A549 (cell line): ENCODE measurements around the gene VWF. TPM values are rescaled to one million over a fixed set of nuclear protein-coding genes. Genes with fewer than 3 reads are reported as not detected.

ENCODE experiments used
- ATAC-seq, 2 experiments: fragments of 200-7000 bp in 1 of 2; fragments of >200 bp in 1 of 2; cut with Nextera tagmentation in 1 of 2; cut with Tn5 transposase in 1 of 2; 3 replicates each; pipeline versions ENCODE4 v1.8.0 to v1.9.1; 2018 to 2020; ENCODE audit warnings: mild to moderate bottlenecking in 1 of 2, moderate library complexity in 1 of 2
- CTCF ChIA-PET: fragments of 300-600 bp; sonication (Branson Sonifier 250); formaldehyde crosslinking; extraction: SDS; loops from one replicate; lab custom pipeline; 2021; ENCODE audit warnings: antibody characterized with exemption, inconsistent platforms; lab: Yijun Ruan, JAX
- POLR2A ChIA-PET: fragments of 350-600 bp; formaldehyde crosslinking; extraction: SDS; loops from one replicate; lab custom pipeline; 2021; ENCODE audit warnings: antibody characterized with exemption, inconsistent platforms; lab: Yijun Ruan, JAX
- DNase-seq, 2 experiments: peaks; one replicate each; pipeline versions ENCODE4 v3.0.0 to v3.0.0-alpha.2; 2011 to 2016; ENCODE audit warnings: low read depth in 1 of 2, low spot score in 1 of 2
- FAIRE-seq: peaks from 2 replicates; lab custom pipeline; 2011; peaks lifted over from hg19 to GRCh38; lab: Jason Lieb, UNC
- H3K27ac ChIP-seq, 2 experiments: fragments of >200 bp; sonication (Bioruptor Twin); formaldehyde crosslinking; 3 replicates each; pipeline ENCODE4 v1.5.1; 2016 to 2017
- H3K4me1 ChIP-seq: fragments of >200 bp; sonication (Bioruptor Twin); formaldehyde crosslinking; 3 replicates; pipeline ENCODE4 v1.6.1; 2016
- H3K4me2 ChIP-seq: fragments of >200 bp; sonication (Bioruptor Twin); formaldehyde crosslinking; 3 replicates; pipeline ENCODE4 v1.6.1; 2016
- H3K4me3 ChIP-seq: fragments of >200 bp; sonication (Bioruptor Twin); formaldehyde crosslinking; 3 replicates; pipeline ENCODE4 v1.5.1; 2016
- H3K9me3 ChIP-seq: fragments of >200 bp; sonication (Bioruptor Twin); formaldehyde crosslinking; 3 replicates; pipeline ENCODE4 v1.6.1; 2016
- ATOH8 ChIP-seq: fragments of 250-450 bp; sonication (Bioruptor Pico); IDR thresholded peaks from 2 replicates; pipeline ENCODE4 v1.5.0; 2020; ENCODE audit warnings: low read depth, mild to moderate bottlenecking, moderate library complexity
- CBX2 ChIP-seq: fragments of 200-600 bp; sonication (generic); IDR thresholded peaks from 2 replicates; pipeline ENCODE4 v1.6.1; 2016; ENCODE audit warnings: low read depth, mild to moderate bottlenecking, borderline replicate concordance
- CBX8 ChIP-seq: fragments of 200-600 bp; sonication (generic); IDR thresholded peaks from 2 replicates; pipeline ENCODE4 v1.6.1; 2016
- CEBPB ChIP-seq, 2 experiments: fragments of >200 bp in 1 of 2; sonication (Bioruptor Twin) in 1 of 2; formaldehyde crosslinking in 1 of 2; IDR thresholded peaks; 2 replicates each; pipeline ENCODE4 v1.6.1; 2012 to 2016
- CHD4 ChIP-seq: fragments of 200-600 bp; sonication (generic); IDR thresholded peaks from 2 replicates; pipeline ENCODE4 v1.6.1; 2016; ENCODE audit warnings: antibody characterized with exemption, mild to moderate bottlenecking, borderline replicate concordance
- FOSB ChIP-seq: fragments of 250-450 bp; sonication (Bioruptor Pico); IDR thresholded peaks from 2 replicates; pipeline ENCODE4 v1.5.0; 2020; ENCODE audit warnings: mild to moderate bottlenecking, moderate library complexity
- GATA3 ChIP-seq: IDR thresholded peaks from 2 replicates; pipeline ENCODE4 v1.6.1; 2012; ENCODE audit warnings: borderline replicate concordance
- HEYL ChIP-seq: fragments of 250-450 bp; sonication (Bioruptor Pico); IDR thresholded peaks from 2 replicates; pipeline ENCODE4 v1.8.0; 2021; ENCODE audit warnings: mild to moderate bottlenecking, moderate library complexity
- HOXA7 ChIP-seq: fragments of 250-450 bp; sonication (Bioruptor Pico); IDR thresholded peaks from 2 replicates; pipeline ENCODE4 v1.5.0; 2020; ENCODE audit warnings: mild to moderate bottlenecking, moderate library complexity
- HOXB5 ChIP-seq: fragments of 250-450 bp; sonication (Bioruptor Pico); IDR thresholded peaks from 2 replicates; pipeline ENCODE4 v1.5.0; 2020; ENCODE audit warnings: mild to moderate bottlenecking, moderate library complexity
- KDM5A ChIP-seq: fragments of 200-600 bp; sonication (generic); IDR thresholded peaks from 2 replicates; pipeline ENCODE4 v1.6.1; 2016; ENCODE audit warnings: antibody characterized with exemption, mild to moderate bottlenecking
- MAFK ChIP-seq: fragments of 450-650 bp; IDR thresholded peaks from 2 replicates; pipeline ENCODE4 v1.6.1; 2014; ENCODE audit not compliant: partially characterized antibody
- MYC ChIP-seq: IDR thresholded peaks from 2 replicates; pipeline ENCODE4 v1.6.1; 2012; ENCODE audit warnings: mild to moderate bottlenecking, inconsistent platforms, low read length, improper control_type of control experiment, borderline replicate concordance
- POLR2A ChIP-seq: IDR thresholded peaks from 2 replicates; pipeline ENCODE4 v1.6.1; 2012; ENCODE audit warnings: mild to moderate bottlenecking, low read length
- POLR2AphosphoS2 ChIP-seq: conservative IDR thresholded peaks from 2 replicates; pipeline ENCODE4 v1.6.1; 2012; ENCODE audit warnings: low read length, improper control_type of control experiment, inconsistent platforms
- RAD21 ChIP-seq, 2 experiments: fragments of >200 bp in 1 of 2; sonication (Bioruptor Twin) in 1 of 2; formaldehyde crosslinking in 1 of 2; IDR thresholded peaks in 1 of 2; conservative IDR thresholded peaks in 1 of 2; 2 replicates in 1 of 2; 3 replicates in 1 of 2; pipeline ENCODE4 v1.6.1; 2012 to 2018; ENCODE audit warnings: inconsistent platforms in 1 of 2
- RCOR1 ChIP-seq: fragments of 150-350 bp; IDR thresholded peaks from 2 replicates; pipeline ENCODE4 v1.6.1; 2014; ENCODE audit warnings: antibody characterized with exemption, low read length, low read depth
- SMC3 ChIP-seq: fragments of >200 bp; sonication (Bioruptor Twin); formaldehyde crosslinking; IDR thresholded peaks from 3 replicates; pipeline ENCODE4 v1.6.1; 2018; ENCODE audit warnings: inconsistent platforms
- TP53 ChIP-seq: fragments of 250-450 bp; sonication (Bioruptor Pico); IDR thresholded peaks from 2 replicates; pipeline ENCODE4 v1.5.0; 2021; ENCODE audit warnings: mild to moderate bottlenecking, moderate library complexity
- USF2 ChIP-seq: fragments of 450-650 bp; IDR thresholded peaks from 2 replicates; pipeline ENCODE4 v1.6.1; 2014; ENCODE audit warnings: antibody characterized with exemption
- ZC3H11A ChIP-seq: fragments of 450-650 bp; IDR thresholded peaks from 2 replicates; pipeline ENCODE4 v1.6.1; 2014; ENCODE audit warnings: antibody characterized with exemption, mild to moderate bottlenecking
- ZNF302 ChIP-seq: fragments of 250-450 bp; sonication (Bioruptor Pico); IDR thresholded peaks from 2 replicates; pipeline ENCODE4 v1.9.0; 2021; ENCODE audit warnings: inconsistent platforms, mild to moderate bottlenecking, moderate library complexity
- ZSCAN20 ChIP-seq: fragments of 250-450 bp; sonication (Bioruptor Pico); IDR thresholded peaks from 2 replicates; pipeline ENCODE4 v1.8.0; 2022; ENCODE audit warnings: mild to moderate bottlenecking, moderate library complexity
- WGBS: methylation state at CpG from one replicate; pipeline ENCODE4 v1.1.6; 2017; ENCODE audit errors: missing lambda C conversion rate; 5-methylcytosine and 5-hydroxymethylcytosine counted together
- polyA plus RNA-seq, 4 experiments: library from polyadenylated mRNA; depleted of rRNA in 3 of 4; stranded (reverse); fragments of >200 nt; fragmentation: RNase III in 1 of 4; extraction: RNeasy Plus Mini Kit Qiagen cat#74134 plus additional on column Dnase treatment in 1 of 4; gene quantifications; 2 replicates in 3 of 4; 3 replicates in 1 of 4; pipeline ENCODE4 v1.2.3, GENCODE V29; 2011 to 2017
- TF ChIP-seq, protein P1 (sequence below): fragments of 250-450 bp; sonication (Bioruptor Pico); IDR thresholded peaks from 2 replicates; pipeline ENCODE4 v1.5.0; 2021; ENCODE audit warnings: mild to moderate bottlenecking, moderate library complexity, borderline replicate concordance
- TF ChIP-seq, protein P2 (sequence below): fragments of >200 bp; sonication (Bioruptor Twin); formaldehyde crosslinking; IDR thresholded peaks from 2 replicates; pipeline ENCODE4 v1.6.1; 2016
- TF ChIP-seq, protein P3 (sequence below): IDR thresholded peaks from 2 replicates; pipeline ENCODE4 v1.6.1; 2012; ENCODE audit warnings: low read depth, borderline replicate concordance
- TF ChIP-seq, protein P4 (sequence below): fragments of 150-350 bp; IDR thresholded peaks from 2 replicates; pipeline ENCODE4 v1.6.1; 2014; ENCODE audit warnings: low read depth, mild to moderate bottlenecking, low read length

The VWF gene
- polyA plus RNA-seq, 2 of the 4 experiments (the other 2 are of a cell fraction): 0.01 TPM; not detected in 1

DNA sequence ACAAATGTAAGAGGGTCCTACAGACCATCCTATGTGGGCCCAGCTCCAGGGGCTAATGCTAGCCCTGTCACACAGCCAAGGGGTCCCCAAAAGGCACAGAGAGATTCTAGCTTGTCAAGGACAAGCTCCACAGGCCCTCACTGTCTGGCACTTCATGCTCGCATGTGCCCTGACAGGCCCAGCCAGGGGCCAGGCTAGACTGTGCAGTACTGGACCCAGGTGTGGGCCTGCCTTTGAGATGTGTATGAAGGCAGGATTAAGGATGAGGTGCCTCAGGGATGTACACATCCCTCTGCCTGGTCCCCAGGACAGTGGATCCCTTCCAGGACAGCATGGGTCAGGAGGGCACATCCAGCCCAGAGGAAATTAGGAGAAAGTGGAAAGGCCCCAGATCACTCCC, 57.8 kb downstream of the VWF start:
- Histone ChIP-seq H3K27ac (no peak overlapping the region), H3K9me3 (no peaks in the 10 kb centered on the region), H3K4me3 (no peak overlapping the region), H3K4me1 (0 out of 3 replicates have a peak, but pooled peaks cover 4% of the 10 kb centered on the region), H3K4me2 (no peak overlapping the region)
- ChIA-PET CTCF (interaction anchor here (1.1 to 11.6 kb wide), 9 partner anchors 17 to 399 kb away, joined by 3 to 144 read pairs (median 5); no protein-coding TSS in a partner anchor), POLR2A (no interaction called here)
- DNase-seq (no peak), FAIRE-seq (no peak), ATAC-seq (no peak)
- 78% methylated on average over 1 of the region's 1 CpG for WGBS
- TF ChIP-seq HOXA7 (CRISPR knock-in tag): no peak
- no peak for TF ChIP-seq CHD4
- TF ChIP-seq POLR2A: no peak
- TF ChIP-seq, protein P1, sequence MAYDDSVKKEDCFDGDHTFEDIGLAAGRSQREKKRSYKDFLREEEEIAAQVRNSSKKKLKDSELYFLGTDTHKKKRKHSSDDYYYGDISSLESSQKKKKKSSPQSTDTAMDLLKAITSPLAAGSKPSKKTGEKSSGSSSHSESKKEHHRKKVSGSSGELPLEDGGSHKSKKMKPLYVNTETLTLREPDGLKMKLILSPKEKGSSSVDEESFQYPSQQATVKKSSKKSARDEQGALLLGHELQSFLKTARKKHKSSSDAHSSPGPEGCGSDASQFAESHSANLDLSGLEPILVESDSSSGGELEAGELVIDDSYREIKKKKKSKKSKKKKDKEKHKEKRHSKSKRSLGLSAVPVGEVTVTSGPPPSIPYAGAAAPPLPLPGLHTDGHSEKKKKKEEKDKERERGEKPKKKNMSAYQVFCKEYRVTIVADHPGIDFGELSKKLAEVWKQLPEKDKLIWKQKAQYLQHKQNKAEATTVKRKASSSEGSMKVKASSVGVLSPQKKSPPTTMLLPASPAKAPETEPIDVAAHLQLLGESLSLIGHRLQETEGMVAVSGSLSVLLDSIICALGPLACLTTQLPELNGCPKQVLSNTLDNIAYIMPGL (CRISPR knock-in tag): no peak
- TF ChIP-seq ZC3H11A: no peak
- TF ChIP-seq, protein P2, sequence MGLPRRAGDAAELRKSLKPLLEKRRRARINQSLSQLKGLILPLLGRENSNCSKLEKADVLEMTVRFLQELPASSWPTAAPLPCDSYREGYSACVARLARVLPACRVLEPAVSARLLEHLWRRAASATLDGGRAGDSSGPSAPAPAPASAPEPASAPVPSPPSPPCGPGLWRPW: no peak

DNA sequence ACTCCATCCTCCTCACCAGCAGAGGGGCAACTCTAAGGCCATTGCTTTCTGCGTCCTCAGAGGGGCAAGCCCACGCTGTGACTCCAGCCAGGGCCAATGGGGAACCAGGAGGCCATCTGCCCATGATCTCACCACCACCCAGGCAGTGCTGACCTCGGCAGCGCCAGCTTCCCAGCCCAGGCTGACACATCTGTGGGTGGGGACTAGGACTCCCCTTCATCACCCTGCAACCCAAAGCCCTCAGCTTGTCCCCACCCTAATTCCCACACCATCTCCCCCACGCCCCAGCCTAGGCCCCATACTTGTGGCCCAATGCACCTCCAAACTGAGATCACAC, 58.6 kb downstream of the VWF start:
- TF ChIP-seq, protein P3, sequence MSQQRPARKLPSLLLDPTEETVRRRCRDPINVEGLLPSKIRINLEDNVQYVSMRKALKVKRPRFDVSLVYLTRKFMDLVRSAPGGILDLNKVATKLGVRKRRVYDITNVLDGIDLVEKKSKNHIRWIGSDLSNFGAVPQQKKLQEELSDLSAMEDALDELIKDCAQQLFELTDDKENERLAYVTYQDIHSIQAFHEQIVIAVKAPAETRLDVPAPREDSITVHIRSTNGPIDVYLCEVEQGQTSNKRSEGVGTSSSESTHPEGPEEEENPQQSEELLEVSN: no peak
- no peak for TF ChIP-seq CBX2
- TF ChIP-seq HEYL (CRISPR knock-in tag): no peak
- TF ChIP-seq SMC3: no peak
- no peak for TF ChIP-seq ZC3H11A
- no peak for TF ChIP-seq FOSB (CRISPR knock-in tag)
- TF ChIP-seq CEBPB (IDR thresholded peaks at IDR 0.05): no peak
- TF ChIP-seq HOXA7 (CRISPR knock-in tag): no peak
- no peak for TF ChIP-seq GATA3
- no peak for TF ChIP-seq MAFK
- TF ChIP-seq MYC: no peak
- Histone ChIP-seq H3K4me2 (no peak overlapping the region), H3K4me3 (no peak overlapping the region), H3K4me1 (0 out of 3 replicates have a peak, but pooled peaks cover 4% of the 10 kb centered on the region), H3K27ac (no peak overlapping the region), H3K9me3 (no peaks in the 10 kb centered on the region)
- ATAC-seq (no peak), FAIRE-seq (no peak), DNase-seq (no peak)
- ChIA-PET POLR2A (interaction anchor here (0.6 kb wide), 1 partner anchor 103 kb away, joined by 3 read pairs; no protein-coding TSS in a partner anchor), CTCF (interaction anchor here (0.8 to 11.6 kb wide), 11 partner anchors 13 to 400 kb away, joined by 3 to 144 read pairs (median 5); no protein-coding TSS in a partner anchor)
- WGBS: 54% methylated on average over 5 of the region's 5 CpGs

- Histone ChIP-seq H3K9me3 (no peaks in the 10 kb centered on the region), H3K4me3 (no peak overlapping the region), H3K4me1 (0 out of 3 replicates have a peak, but pooled peaks cover 4% of the 10 kb centered on the region), H3K4me2 (no peak overlapping the region), H3K27ac (no peak overlapping the region)
- ATAC-seq (no peak), FAIRE-seq (no peak), DNase-seq (no peak)
- ChIA-PET CTCF (interaction anchor here (0.8 to 11.6 kb wide), 14 partner anchors 11 to 400 kb away, joined by 3 to 144 read pairs (median 6); no protein-coding TSS in a partner anchor), POLR2A (interaction anchor here (0.6 kb wide), 2 partner anchors 80 to 104 kb away, joined by 3 to 4 read pairs; no protein-coding TSS in a partner anchor)
- WGBS: 79% methylated on average over 7 of the region's 8 CpGs
- TF ChIP-seq CBX8 (no peak), CHD4 (no peak), ZNF302 (CRISPR knock-in tag) (no peak), TP53 (CRISPR knock-in tag) (no peak), RAD21 (conservative IDR thresholded peaks at IDR 0.05 in 1 of 2, IDR thresholded peaks at IDR 0.05 in 1 of 2) (no peak), RCOR1 (no peak), ZSCAN20 (CRISPR knock-in tag) (no peak), KDM5A (no peak), HOXB5 (CRISPR knock-in tag) (no peak), POLR2AphosphoS2 (no peak), ATOH8 (no peak), USF2 (no peak)
- TF ChIP-seq, protein P3: no peak
- TF ChIP-seq, protein P4, sequence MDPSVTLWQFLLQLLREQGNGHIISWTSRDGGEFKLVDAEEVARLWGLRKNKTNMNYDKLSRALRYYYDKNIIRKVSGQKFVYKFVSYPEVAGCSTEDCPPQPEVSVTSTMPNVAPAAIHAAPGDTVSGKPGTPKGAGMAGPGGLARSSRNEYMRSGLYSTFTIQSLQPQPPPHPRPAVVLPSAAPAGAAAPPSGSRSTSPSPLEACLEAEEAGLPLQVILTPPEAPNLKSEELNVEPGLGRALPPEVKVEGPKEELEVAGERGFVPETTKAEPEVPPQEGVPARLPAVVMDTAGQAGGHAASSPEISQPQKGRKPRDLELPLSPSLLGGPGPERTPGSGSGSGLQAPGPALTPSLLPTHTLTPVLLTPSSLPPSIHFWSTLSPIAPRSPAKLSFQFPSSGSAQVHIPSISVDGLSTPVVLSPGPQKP: no peak
These were observed 59.2 kb downstream of the VWF start for GRCh38 chr12:6065131-6065862.
